Fibroblast of lung (primary cell): ENCODE data around the gene PTPN22.

ENCODE experiments used
- CTCF ChIP-seq, 2 donors: IDR thresholded peaks in 1 of 2; conservative IDR thresholded peaks in 1 of 2; 1 replicate in 1 of 2; 2 replicates in 1 of 2; pipeline ENCODE4 v1.5.1; 2011 to 2012; ENCODE audit warnings: low read length in 2 of 2, control low read depth in 1 of 2, inconsistent platforms in 1 of 2, low read depth in 1 of 2, mild to moderate bottlenecking in 1 of 2
- EZH2 ChIP-seq: IDR thresholded peaks from 2 replicates; pipeline ENCODE4 v1.5.1; 2012; ENCODE audit warnings: low read length, control low read depth, mild to moderate bottlenecking; ENCODE audit errors: missing control alignments

DNA sequence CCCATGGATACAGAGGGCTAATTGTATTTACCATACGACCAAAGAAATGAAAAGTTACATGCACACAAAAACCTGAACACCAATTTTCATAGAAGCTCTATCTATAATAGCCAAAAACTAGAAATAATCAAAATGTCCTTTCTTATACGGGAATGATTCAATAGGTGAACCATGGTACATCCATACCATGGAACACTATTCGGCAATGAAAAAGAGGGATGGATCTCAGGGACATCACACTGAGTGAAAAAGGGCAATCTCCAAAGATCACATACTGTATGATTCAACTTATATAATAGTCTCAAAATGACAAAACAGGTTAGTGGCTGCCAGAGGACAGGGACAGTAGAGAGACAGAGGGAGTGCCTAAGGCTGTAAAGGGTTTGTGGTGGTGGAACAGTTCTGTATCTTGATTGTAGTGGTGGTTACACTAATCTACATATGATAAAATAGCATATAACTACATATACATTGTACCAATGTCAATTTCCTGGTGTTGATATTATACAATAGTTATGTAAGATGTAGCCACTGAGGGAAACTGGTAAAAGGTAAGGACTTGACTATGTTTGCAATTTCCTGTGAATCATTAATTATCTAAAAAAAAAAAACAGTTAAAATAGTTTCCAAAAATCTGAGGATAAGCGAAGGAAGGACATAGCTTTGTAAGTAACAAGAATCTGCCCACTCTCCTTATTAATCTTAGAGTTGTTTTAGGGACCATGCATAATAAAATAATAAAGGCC is 62.9 kb downstream of the PTPN22 start:
- no peak for TF ChIP-seq CTCF (conservative IDR thresholded peaks at IDR 0.05 in 1 of 2, IDR thresholded peaks at IDR 0.05 in 1 of 2; ENCODE audit: low read depth in 1 of 2, low read length in 2 of 2)
- TF ChIP-seq EZH2, result no peak
